SK-N-SH (cell line): Measurements from ENCODE around the gene RPS28. TPM values are rescaled to one million over a fixed set of nuclear protein-coding genes. Genes with fewer than 3 reads are reported as not detected.

Experiments
- CTCF ChIA-PET: fragments of 300-600, 350-600 bp; formaldehyde crosslinking; extraction: SDS; loops from one replicate; lab custom pipeline; 2021; lab: Yijun Ruan, JAX
- POLR2A ChIA-PET: fragments of 350-600 bp; sonication (Branson Sonifier 250); formaldehyde crosslinking; extraction: SDS; loops from one replicate; lab custom pipeline; 2020; ENCODE audit warnings: antibody characterized with exemption, inconsistent platforms; lab: Yijun Ruan, JAX
- DNase-seq: peaks from one replicate; pipeline ENCODE4 v3.0.0; 2012
- H2AFZ ChIP-seq: fragments of 200-600 bp; sonication (generic); 2 replicates; pipeline ENCODE4 v1.8.1; 2016; ENCODE audit warnings: antibody characterized with exemption, mild to moderate bottlenecking, low read depth
- H3F3A ChIP-seq: fragments of 200-600 bp; sonication (generic); replicated peaks from 2 replicates; pipeline ENCODE3; 2016; ENCODE audit warnings: antibody characterized with exemption, mild to moderate bottlenecking; ENCODE audit not compliant: insufficient read depth
- H3K27ac ChIP-seq, 2 experiments: fragments of 200-500 bp in 1 of 2; fragments of 200-600 bp in 1 of 2; sonication (Bioruptor generic) in 1 of 2; sonication (generic), shearing (Covaris generic) in 1 of 2; 2 replicates each; pipeline versions ENCODE4 v1.5.1 to v1.6.1; 2014 to 2016; ENCODE audit warnings: low read depth in 2 of 2, inconsistent platforms in 1 of 2, low read length in 1 of 2, mild to moderate bottlenecking in 1 of 2, mixed read lengths in 1 of 2
- H3K27me3 ChIP-seq: fragments of 200-600 bp; sonication (generic), shearing (Covaris generic); 2 replicates; pipeline ENCODE4 v1.6.1; 2016; ENCODE audit warnings: mixed run types; ENCODE audit not compliant: insufficient read depth
- H3K36me3 ChIP-seq, 2 experiments: fragments of 200-500 bp in 1 of 2; fragments of 200-600 bp in 1 of 2; sonication (Bioruptor generic) in 1 of 2; sonication (generic) in 1 of 2; replicated peaks in 1 of 2; 2 replicates each; pipeline versions ENCODE3 to v1.5.1; 2014 to 2016; ENCODE audit warnings: low read length in 1 of 2, mild to moderate bottlenecking in 1 of 2; ENCODE audit not compliant: insufficient read depth in 2 of 2, control insufficient read depth in 1 of 2
- H3K4me1 ChIP-seq, 2 experiments: fragments of 200-500 bp in 1 of 2; fragments of 200-600 bp in 1 of 2; sonication (Bioruptor generic) in 1 of 2; sonication (generic), shearing (Covaris generic) in 1 of 2; 2 replicates each; pipeline versions ENCODE4 v1.5.1 to v1.6.1; 2014 to 2016; ENCODE audit warnings: low read depth in 1 of 2, low read length in 1 of 2, mixed run types in 1 of 2; ENCODE audit not compliant: insufficient read depth in 2 of 2, control insufficient read depth in 1 of 2
- H3K4me2 ChIP-seq: fragments of 200-600 bp; sonication (generic), shearing (Covaris generic); 2 replicates; pipeline ENCODE4 v1.6.1; 2017; ENCODE audit warnings: mixed run types
- H3K4me3 ChIP-seq, 2 experiments: fragments of 200-500 bp in 1 of 2; fragments of 200-600 bp in 1 of 2; sonication (Bioruptor generic) in 1 of 2; sonication (generic), shearing (Covaris generic) in 1 of 2; 2 replicates each; pipeline versions ENCODE4 v1.5.1 to v1.8.1; 2014 to 2016; ENCODE audit warnings: low read depth in 2 of 2, inconsistent platforms in 1 of 2, low read length in 1 of 2, mild to moderate bottlenecking in 1 of 2, mixed read lengths in 1 of 2, moderate library complexity in 1 of 2
- H3K79me2 ChIP-seq: fragments of 200-600 bp; sonication (generic); 2 replicates; pipeline ENCODE4 v1.8.1; 2017; ENCODE audit warnings: mild to moderate bottlenecking; ENCODE audit not compliant: insufficient read depth
- H3K9ac ChIP-seq: fragments of 200-600 bp; sonication (generic); 2 replicates; pipeline ENCODE4 v1.6.1; 2017; ENCODE audit warnings: mixed run types
- H3K9me2 ChIP-seq: fragments of 200-600 bp; sonication (generic); 2 replicates; pipeline ENCODE4 v1.6.1; 2017; ENCODE audit warnings: mixed run types
- H3K9me3 ChIP-seq: fragments of 200-600 bp; sonication (generic); 2 replicates; pipeline ENCODE4 v1.6.1; 2017; ENCODE audit warnings: mixed run types, mild to moderate bottlenecking, moderate library complexity
- H4K20me1 ChIP-seq: fragments of 200-600 bp; sonication (generic); 2 replicates; pipeline ENCODE4 v1.6.1; 2017; ENCODE audit warnings: mild to moderate bottlenecking, mixed run types; ENCODE audit not compliant: insufficient read depth
- EP300 ChIP-seq, 2 experiments: IDR thresholded peaks; 2 replicates each; pipeline versions ENCODE4 v1.4.0 to v1.6.1; 2012; ENCODE audit warnings: borderline replicate concordance in 1 of 2, low read depth in 1 of 2, low read length in 1 of 2
- EZH2phosphoT487 ChIP-seq: fragments of 200-600 bp; sonication (generic); IDR thresholded peaks from 2 replicates; pipeline ENCODE4 v1.6.1; 2017; ENCODE audit warnings: low read depth, mixed run types, mild to moderate bottlenecking, antibody characterized with exemption, moderate library complexity, borderline replicate concordance
- GATA2 ChIP-seq: sonication (generic); formaldehyde crosslinking; IDR thresholded peaks from 2 replicates; pipeline ENCODE4 v1.5.0; 2020; ENCODE audit warnings: mild to moderate bottlenecking, missing genetic modification reagents
- NRF1 ChIP-seq: IDR thresholded peaks from 2 replicates; pipeline ENCODE4 v1.6.1; 2012; ENCODE audit warnings: low read depth, mild to moderate bottlenecking, low read length
- RCOR1 ChIP-seq: fragments of 150-350 bp; IDR thresholded peaks from 2 replicates; pipeline ENCODE4 v1.6.1; 2017; ENCODE audit warnings: antibody characterized with exemption, low read length
- RFX5 ChIP-seq: IDR thresholded peaks from 2 replicates; pipeline ENCODE4 v1.6.1; 2012; ENCODE audit warnings: mild to moderate bottlenecking, improper control_type of control experiment, low read length
- WGBS: methylation state at CpG from one replicate; pipeline ENCODE4 v1.1.6; 2017; ENCODE audit warnings: low lambda C conversion rate; 5-methylcytosine and 5-hydroxymethylcytosine counted together
- polyA plus RNA-seq, 3 experiments: library from polyadenylated mRNA; depleted of rRNA; stranded (reverse); fragments of >200 nt; gene quantifications; 2 replicates each; pipeline ENCODE4 v1.2.3, GENCODE V29; 2012
- TF ChIP-seq, protein P1 (sequence below): IDR thresholded peaks from 2 replicates; pipeline ENCODE4 v1.4.0; 2012; ENCODE audit warnings: low read depth
- TF ChIP-seq, protein P2 (sequence below): IDR thresholded peaks from 2 replicates; pipeline ENCODE4 v1.6.1; 2012; ENCODE audit warnings: mild to moderate bottlenecking, low read depth, low read length, moderate library complexity
- TF ChIP-seq, protein P3 (sequence below): fragments of 150-350 bp; IDR thresholded peaks from 2 replicates; pipeline ENCODE4 v1.6.1; 2017; ENCODE audit warnings: antibody characterized with exemption, low read length, low read depth, borderline replicate concordance

The RPS28 gene
- polyA plus RNA-seq, 1 of the 3 experiments (the other 2 are of a cell fraction): 601 TPM

DNA sequence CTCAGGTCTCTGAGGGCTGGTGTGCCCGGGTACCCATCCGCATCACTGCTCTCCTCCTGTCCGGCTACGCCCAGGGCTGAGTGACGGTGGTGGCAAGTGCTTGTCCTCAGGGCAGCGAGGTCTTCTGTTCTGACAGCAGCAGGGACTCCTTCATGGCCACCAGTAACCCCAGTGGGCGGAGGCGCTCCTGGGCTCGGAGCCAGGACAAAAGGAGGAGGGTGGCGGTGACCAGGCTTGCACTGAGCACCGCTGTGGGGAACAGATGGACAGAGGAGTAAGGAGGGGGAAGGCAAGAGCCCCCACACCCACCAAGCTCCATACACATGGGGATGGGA is 19.0 kb upstream of the RPS28 start:
- H3K27me3 ChIP-seq: no peaks in the 10 kb centered on the region
- no peak overlapping the region for H3K4me2 ChIP-seq
- H3K79me2 ChIP-seq: peaks cover 5% of the 10 kb centered on the region; the same call in 1 of the 2 replicates
- no peak for TF ChIP-seq GATA2 (CRISPR knock-in tag)
- TF ChIP-seq EP300 (IDR thresholded peaks at IDR 0.05; ENCODE audit: borderline replicate concordance in 1 of 2, low read depth in 1 of 2, low read length in 1 of 2): no peak
- TF ChIP-seq NRF1: no peak
- TF ChIP-seq, protein P1, sequence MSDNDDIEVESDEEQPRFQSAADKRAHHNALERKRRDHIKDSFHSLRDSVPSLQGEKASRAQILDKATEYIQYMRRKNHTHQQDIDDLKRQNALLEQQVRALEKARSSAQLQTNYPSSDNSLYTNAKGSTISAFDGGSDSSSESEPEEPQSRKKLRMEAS: no peak
- TF ChIP-seq, protein P2, sequence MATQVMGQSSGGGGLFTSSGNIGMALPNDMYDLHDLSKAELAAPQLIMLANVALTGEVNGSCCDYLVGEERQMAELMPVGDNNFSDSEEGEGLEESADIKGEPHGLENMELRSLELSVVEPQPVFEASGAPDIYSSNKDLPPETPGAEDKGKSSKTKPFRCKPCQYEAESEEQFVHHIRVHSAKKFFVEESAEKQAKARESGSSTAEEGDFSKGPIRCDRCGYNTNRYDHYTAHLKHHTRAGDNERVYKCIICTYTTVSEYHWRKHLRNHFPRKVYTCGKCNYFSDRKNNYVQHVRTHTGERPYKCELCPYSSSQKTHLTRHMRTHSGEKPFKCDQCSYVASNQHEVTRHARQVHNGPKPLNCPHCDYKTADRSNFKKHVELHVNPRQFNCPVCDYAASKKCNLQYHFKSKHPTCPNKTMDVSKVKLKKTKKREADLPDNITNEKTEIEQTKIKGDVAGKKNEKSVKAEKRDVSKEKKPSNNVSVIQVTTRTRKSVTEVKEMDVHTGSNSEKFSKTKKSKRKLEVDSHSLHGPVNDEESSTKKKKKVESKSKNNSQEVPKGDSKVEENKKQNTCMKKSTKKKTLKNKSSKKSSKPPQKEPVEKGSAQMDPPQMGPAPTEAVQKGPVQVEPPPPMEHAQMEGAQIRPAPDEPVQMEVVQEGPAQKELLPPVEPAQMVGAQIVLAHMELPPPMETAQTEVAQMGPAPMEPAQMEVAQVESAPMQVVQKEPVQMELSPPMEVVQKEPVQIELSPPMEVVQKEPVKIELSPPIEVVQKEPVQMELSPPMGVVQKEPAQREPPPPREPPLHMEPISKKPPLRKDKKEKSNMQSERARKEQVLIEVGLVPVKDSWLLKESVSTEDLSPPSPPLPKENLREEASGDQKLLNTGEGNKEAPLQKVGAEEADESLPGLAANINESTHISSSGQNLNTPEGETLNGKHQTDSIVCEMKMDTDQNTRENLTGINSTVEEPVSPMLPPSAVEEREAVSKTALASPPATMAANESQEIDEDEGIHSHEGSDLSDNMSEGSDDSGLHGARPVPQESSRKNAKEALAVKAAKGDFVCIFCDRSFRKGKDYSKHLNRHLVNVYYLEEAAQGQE: no peak
- no peak for TF ChIP-seq RCOR1
- DNase-seq: no peak
- no peak overlapping the region for H2AFZ ChIP-seq
- H3K4me1 ChIP-seq: peaks cover 2 to 4% of the 10 kb centered on the region in 2 experiments; a peak in 2 of 4 replicates
- H3K36me3 ChIP-seq: peaks cover 0 to 6% of the 10 kb centered on the region in 2 experiments
- POLR2A ChIA-PET: no interaction called here
- no peak overlapping the region for H3K9ac ChIP-seq
- H3K9me2 ChIP-seq: no peaks in the 10 kb centered on the region
- H3K9me3 ChIP-seq: no peaks in the 10 kb centered on the region
- H3K4me3 ChIP-seq: no peak overlapping the region
- CTCF ChIA-PET: interaction anchor here (1.3 to 1.6 kb wide), 3 partner anchors 33 to 297 kb away, joined by 3 to 8 read pairs (median 3); partner anchors contain the start of gene ELAVL1
- WGBS: 78% methylated on average over 6 of the region's 11 CpGs
- H3K27ac ChIP-seq: no peak overlapping the region
- H3F3A ChIP-seq: peaks cover 4% of the 10 kb centered on the region
- H4K20me1 ChIP-seq: no peaks in the 10 kb centered on the region

DNA sequence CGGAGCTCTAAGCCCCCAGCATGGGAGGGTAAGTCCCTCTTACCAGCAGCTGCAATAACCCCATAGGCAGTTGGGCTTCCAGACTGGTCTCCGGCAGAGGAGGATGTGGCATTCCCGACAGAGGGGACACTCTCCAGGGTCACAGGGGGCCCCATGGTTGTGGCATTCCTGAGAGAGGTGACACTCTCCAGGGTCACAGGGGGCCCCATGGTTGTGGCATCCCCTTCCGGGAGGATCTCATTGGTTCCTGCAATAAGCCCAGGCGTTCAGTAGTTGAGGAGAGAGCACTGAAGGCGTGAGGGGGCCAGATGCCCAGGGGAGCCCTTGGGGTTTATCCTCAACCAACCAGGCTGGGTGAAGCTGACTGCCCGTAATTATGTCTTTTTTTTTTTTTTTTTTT is 18.6 kb upstream of the RPS28 start:
- CTCF ChIA-PET: interaction anchor here (1.3 to 1.6 kb wide), 3 partner anchors 33 to 297 kb away, joined by 3 to 8 read pairs (median 3); partner anchors contain the start of gene ELAVL1

More for the DNA sequence above, 18.6 kb upstream of the RPS28 start:
- H3K9ac ChIP-seq: no peak overlapping the region
- POLR2A ChIA-PET: no interaction called here
- TF ChIP-seq EZH2phosphoT487: no peak
- TF ChIP-seq, protein P3, sequence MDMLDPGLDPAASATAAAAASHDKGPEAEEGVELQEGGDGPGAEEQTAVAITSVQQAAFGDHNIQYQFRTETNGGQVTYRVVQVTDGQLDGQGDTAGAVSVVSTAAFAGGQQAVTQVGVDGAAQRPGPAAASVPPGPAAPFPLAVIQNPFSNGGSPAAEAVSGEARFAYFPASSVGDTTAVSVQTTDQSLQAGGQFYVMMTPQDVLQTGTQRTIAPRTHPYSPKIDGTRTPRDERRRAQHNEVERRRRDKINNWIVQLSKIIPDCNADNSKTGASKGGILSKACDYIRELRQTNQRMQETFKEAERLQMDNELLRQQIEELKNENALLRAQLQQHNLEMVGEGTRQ: no peak
- no peak for TF ChIP-seq RFX5
- TF ChIP-seq, all 33 proteins: peak for 0
- Histone ChIP-seq H3K9me2 (no peaks in the 10 kb centered on the region), H3K79me2 (peaks cover 9% of the 10 kb centered on the region; the same call in 1 of the 2 replicates), H2AFZ (no peak overlapping the region), H3K36me3 (peaks cover 0 to 6% of the 10 kb centered on the region in 2 experiments), H3K4me2 (no peak overlapping the region), H3K4me1 (peaks cover 4 to 8% of the 10 kb centered on the region in 2 experiments; a peak in 2 of 4 replicates), H3F3A (peaks cover 4% of the 10 kb centered on the region), H3K27me3 (no peaks in the 10 kb centered on the region), H3K4me3 (no peak overlapping the region), H4K20me1 (no peaks in the 10 kb centered on the region), H3K27ac (no peak overlapping the region), H3K9me3 (no peaks in the 10 kb centered on the region)
- 76% methylated on average over 2 of the region's 7 CpGs for WGBS
- no peak for DNase-seq
